Thymus (tissue), 11 donors: ENCODE results near the gene MACC1. TPM values are rescaled to one million over a fixed set of nuclear protein-coding genes. Genes with fewer than 3 reads are reported as not detected.
"Not testable (repeated sequence)": the region's sequence is repeated elsewhere in the genome, so short reads cannot be mapped to it uniquely, and the experiment has no call there.

ENCODE experiments used
- DNase-seq, 9 donors: peaks; one replicate each; pipeline ENCODE4 v3.0.0-alpha.2; 2013; ENCODE audit warnings: low spot score in 9 of 9, low read depth in 6 of 9, missing footprints in 1 of 9
- H3K27ac ChIP-seq, 2 donors: one replicate each; pipeline ENCODE4 v1.5.1; 2013; ENCODE audit warnings: control low read depth in 1 of 2, low read depth in 1 of 2, low read length in 1 of 2, mild to moderate bottlenecking in 1 of 2, moderate library complexity in 1 of 2
- H3K27me3 ChIP-seq, 2 donors: one replicate each; pipeline ENCODE4 v1.5.1; 2013; ENCODE audit warnings: low read length in 1 of 2; ENCODE audit not compliant: control insufficient read depth in 2 of 2, insufficient read depth in 1 of 2
- H3K36me3 ChIP-seq, 2 donors: one replicate each; pipeline ENCODE4 v1.5.1; 2013; ENCODE audit warnings: low read length in 1 of 2, mild to moderate bottlenecking in 1 of 2, moderate library complexity in 1 of 2; ENCODE audit not compliant: control insufficient read depth in 2 of 2, insufficient read depth in 2 of 2
- H3K4me1 ChIP-seq, 2 donors: one replicate each; pipeline ENCODE4 v1.5.1; 2013; ENCODE audit warnings: low read length in 2 of 2; ENCODE audit not compliant: control insufficient read depth in 2 of 2, insufficient read depth in 2 of 2
- H3K4me3 ChIP-seq, 2 donors: one replicate each; pipeline ENCODE4 v1.5.1; 2013; ENCODE audit warnings: low read length in 2 of 2, control low read depth in 1 of 2, mild to moderate bottlenecking in 1 of 2
- H3K9me3 ChIP-seq, 2 donors: one replicate each; pipeline ENCODE4 v1.5.1; 2013; ENCODE audit warnings: low read length in 1 of 2, mild to moderate bottlenecking in 1 of 2; ENCODE audit not compliant: control insufficient read depth in 2 of 2, insufficient read depth in 1 of 2
- WGBS: extraction: QIAGEN DNeasy Blood & Tissue Kit; methylation state at CpG from one replicate; pipeline ENCODE4 v1.1.7; 2013; 5-methylcytosine and 5-hydroxymethylcytosine counted together
- polyA plus RNA-seq: library from polyadenylated mRNA; stranded (reverse); fragments of 200-250 nt; gene quantifications from one replicate; pipeline ENCODE4 v1.2.3, GENCODE V29; 2013
- total RNA-seq: library from RNA; stranded (reverse); fragments of 120-200 nt; gene quantifications from one replicate; pipeline ENCODE4 v1.2.4, GENCODE V29; 2013
- donor health status: healthy.

MACC1 gene
- total and polyA plus RNA-seq, 2 donors = 0.84 to 2.2 TPM

DNA sequence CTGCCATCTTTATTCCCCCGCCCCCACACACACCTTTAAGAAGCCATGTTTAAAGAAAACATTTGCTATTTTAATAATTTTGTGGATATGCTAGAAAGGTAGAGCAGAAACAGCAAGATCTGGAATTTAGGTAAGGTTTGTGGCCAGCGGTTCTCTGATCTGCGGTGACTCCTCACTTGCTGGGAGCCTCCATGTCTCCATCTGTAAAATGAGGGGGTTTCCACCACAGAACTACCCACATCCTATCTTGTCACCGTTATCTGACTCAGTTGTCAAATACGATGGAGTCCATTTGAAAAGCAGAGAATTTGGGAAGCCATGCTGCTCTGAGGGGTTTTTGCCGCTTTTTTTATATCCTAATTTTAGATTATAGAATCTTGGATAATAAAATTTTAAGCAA lies 23.3 kb downstream of the MACC1 start:
- no peak overlapping the region for H3K4me3 ChIP-seq
- no peaks in the 10 kb centered on the region for H3K36me3 ChIP-seq
- H3K9me3 ChIP-seq = no peaks in the 10 kb centered on the region
- no peak for DNase-seq
- H3K27me3 ChIP-seq = no peaks in the 10 kb centered on the region
- H3K27ac ChIP-seq = no peak overlapping the region
- 98% methylated on average over 6 of the region's 6 CpGs for WGBS
- peaks cover 0 to 4% of the 10 kb centered on the region in 2 donors for H3K4me1 ChIP-seq

DNA sequence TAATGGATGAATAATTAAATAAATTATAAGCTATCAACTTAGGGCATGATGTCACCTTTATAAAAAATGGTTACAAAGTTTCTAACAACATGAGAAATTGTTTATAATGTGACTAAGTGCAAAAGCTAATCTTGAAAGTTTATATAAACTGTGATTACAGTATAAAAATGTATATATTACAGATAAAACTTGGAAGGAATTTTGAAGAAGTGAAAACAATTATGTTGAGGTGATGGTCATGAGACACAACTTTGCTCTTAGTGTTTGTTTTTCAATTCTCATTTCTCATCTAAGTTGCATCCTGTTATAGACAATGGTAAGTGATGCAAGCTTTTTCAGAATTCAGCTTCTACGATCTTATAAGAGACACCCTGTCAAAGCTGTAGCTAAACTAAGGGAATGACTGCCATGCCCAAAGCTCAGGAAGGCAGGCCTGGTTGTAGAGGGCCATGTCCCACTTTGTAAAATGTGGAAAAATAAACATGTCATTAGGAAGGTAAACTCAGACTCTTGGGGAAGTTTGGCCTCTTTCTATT lies 23.9 kb downstream of the MACC1 start:
- 90% methylated on average over 1 of the region's 1 CpG for WGBS
- Histone ChIP-seq H3K27me3 (no peaks in the 10 kb centered on the region), H3K4me3 (no peak overlapping the region), H3K4me1 (peaks cover 0 to 4% of the 10 kb centered on the region in 2 donors), H3K9me3 (no peaks in the 10 kb centered on the region), H3K36me3 (no peaks in the 10 kb centered on the region), H3K27ac (no peak overlapping the region)
- no peak for DNase-seq

DNA sequence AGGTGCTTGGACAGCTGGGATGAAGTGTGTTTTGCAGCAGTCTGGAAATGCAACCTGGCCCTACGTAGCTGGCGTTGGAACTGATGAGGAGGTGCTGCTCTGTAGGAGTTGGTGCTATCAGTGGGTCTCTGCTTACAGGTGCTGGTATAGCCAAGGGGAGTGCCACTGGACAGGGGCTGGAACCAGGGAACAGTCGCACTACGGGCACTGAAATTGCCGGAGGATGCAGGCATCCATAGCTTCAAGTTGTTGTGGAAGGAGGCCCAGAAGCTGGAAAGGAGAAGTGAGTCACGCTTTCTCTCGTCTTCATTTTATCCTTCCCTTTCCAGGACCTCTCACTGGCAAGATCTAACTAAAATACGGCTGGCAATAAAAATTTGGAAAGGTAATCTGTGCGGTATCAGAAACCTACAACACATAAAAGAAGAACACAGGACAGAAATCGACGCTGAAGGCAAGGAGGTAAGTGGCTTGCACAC lies 25.8 kb downstream of the MACC1 start:
- DNase-seq = no peak
- 97% methylated on average over 11 of the region's 11 CpGs for WGBS
- no peaks in the 10 kb centered on the region for H3K36me3 ChIP-seq
- H3K27ac ChIP-seq = no peak overlapping the region
- H3K9me3 ChIP-seq = no peaks in the 10 kb centered on the region
- H3K27me3 ChIP-seq = no peaks in the 10 kb centered on the region
- peaks cover 0 to 4% of the 10 kb centered on the region in 2 donors for H3K4me1 ChIP-seq
- H3K4me3 ChIP-seq = no peak overlapping the region

DNA sequence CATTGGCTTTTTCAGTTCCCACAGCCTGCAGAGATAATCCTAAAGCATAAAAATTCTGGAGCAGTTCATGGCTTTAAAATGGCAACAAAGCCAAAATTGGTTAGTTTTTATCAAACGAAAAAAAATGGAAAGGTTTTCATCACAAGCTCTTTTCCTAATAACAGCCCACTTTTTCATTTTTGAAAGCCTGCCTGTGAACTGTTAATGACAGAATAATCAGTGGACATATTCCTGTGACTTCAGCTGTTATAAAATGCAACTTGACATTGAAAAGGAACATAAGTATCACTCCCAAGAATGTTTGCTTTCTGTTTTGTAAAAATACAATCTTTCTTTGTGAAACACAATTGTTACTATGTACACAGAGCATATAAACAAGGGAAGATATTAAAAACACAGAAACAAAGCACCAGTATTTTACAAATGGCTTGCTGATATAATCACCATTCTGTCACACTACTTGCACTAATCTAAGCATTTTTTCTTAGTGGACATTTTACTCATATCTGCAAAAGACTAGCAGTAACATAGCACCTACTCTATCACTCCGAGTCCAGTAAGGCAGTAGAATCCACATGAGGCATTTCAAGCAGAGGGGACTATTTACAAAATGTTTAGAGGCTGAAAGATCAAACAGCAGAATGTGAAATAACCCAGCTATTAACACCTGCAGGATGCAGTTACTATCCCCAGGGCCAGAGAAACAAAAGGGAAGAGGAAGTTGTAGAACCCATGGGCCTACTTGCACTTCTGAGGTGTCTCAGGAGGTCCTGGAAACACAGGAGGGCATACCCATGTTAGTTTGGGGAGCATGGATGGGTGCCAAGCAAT lies 26.4 kb downstream of the MACC1 start:
- H3K27me3 ChIP-seq = no peaks in the 10 kb centered on the region
- H3K27ac ChIP-seq = no peak overlapping the region
- DNase-seq = no peak

DNA sequence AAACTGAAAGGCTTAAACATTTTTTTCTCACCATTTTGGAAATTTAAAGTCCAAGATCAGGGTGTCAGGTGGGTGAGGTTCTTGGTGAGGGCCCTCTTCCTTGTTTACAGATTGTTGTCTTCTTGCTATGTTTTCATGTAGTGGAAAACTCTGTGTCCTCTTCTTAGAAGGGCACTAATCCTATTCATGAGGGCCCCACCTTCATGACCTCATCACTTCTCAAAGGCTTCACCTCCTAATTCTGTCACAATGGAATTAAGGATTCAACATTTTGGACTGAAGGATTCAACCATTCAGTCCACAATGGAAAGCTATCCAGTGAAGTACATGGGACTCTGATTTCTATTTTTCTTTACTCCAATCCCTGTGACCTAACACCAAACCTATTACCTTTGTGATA lies 27.3 kb downstream of the MACC1 start:
- H3K27ac ChIP-seq = no peak overlapping the region
- no peak for DNase-seq
- peaks cover 0 to 4% of the 10 kb centered on the region in 2 donors for H3K4me1 ChIP-seq
- H3K36me3 ChIP-seq = no peaks in the 10 kb centered on the region
- H3K27me3 ChIP-seq = no peaks in the 10 kb centered on the region
- no peak overlapping the region for H3K4me3 ChIP-seq
- H3K9me3 ChIP-seq = no peaks in the 10 kb centered on the region

More for the DNA sequence above, 26.4 kb downstream of the MACC1 start:
- WGBS = 72% methylated on average over 2 of the region's 2 CpGs
- no peak overlapping the region for H3K4me3 ChIP-seq
- H3K4me1 ChIP-seq = peaks cover 0 to 4% of the 10 kb centered on the region in 2 donors
- no peaks in the 10 kb centered on the region for H3K36me3 ChIP-seq
- no peaks in the 10 kb centered on the region for H3K9me3 ChIP-seq

DNA sequence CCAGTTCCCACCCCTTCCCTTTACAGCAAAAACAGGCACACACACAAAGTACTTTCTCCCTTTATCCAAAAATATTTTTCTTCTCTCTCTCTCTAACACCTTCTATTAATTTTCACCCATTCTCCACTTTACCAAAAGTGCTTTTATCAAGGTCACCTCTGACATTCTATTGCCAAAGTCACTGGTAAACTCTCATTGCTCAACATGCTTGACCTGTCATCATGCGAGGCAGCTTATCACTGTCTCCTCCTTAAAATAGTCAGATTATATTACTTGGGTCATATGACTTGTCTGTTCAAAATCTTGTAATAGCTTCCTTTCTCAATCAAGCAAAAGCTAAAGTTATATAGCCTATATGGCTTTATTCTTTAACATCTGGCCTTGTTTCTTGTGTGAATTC lies 28.6 kb downstream of the MACC1 start:
- Histone ChIP-seq H3K27ac (no peak overlapping the region), H3K4me1 (peaks cover 0 to 4% of the 10 kb centered on the region in 2 donors), H3K36me3 (no peaks in the 10 kb centered on the region), H3K27me3 (no peaks in the 10 kb centered on the region), H3K9me3 (no peaks in the 10 kb centered on the region), H3K4me3 (no peak overlapping the region)
- 92% methylated on average over 1 of the region's 1 CpG for WGBS
- no peak for DNase-seq

DNA sequence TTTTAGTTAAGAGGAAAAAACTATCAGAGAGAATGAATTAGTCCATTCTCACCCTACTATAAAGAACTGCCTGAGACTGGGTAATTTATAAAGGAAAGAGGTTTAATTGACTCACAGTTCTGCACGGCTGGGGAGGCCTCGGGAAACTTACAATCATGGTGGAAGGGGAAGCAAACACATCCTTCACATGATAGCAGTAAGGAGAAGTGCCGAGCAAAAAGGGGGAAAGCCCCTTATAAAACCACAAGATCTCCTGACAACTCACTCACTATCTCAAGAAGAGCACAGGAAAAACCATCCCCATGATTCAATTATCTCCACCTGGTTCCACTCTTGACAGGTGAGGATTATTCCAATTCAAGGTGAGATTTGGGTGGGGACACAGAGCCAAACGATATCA lies 29.3 kb downstream of the MACC1 start:
- not testable (repeated sequence) for H3K36me3 ChIP-seq, H3K9me3 ChIP-seq, DNase-seq, H3K27ac ChIP-seq, H3K27me3 ChIP-seq, H3K4me3 ChIP-seq, H3K4me1 ChIP-seq
- WGBS = 84% methylated on average over 4 of the region's 4 CpGs

DNA sequence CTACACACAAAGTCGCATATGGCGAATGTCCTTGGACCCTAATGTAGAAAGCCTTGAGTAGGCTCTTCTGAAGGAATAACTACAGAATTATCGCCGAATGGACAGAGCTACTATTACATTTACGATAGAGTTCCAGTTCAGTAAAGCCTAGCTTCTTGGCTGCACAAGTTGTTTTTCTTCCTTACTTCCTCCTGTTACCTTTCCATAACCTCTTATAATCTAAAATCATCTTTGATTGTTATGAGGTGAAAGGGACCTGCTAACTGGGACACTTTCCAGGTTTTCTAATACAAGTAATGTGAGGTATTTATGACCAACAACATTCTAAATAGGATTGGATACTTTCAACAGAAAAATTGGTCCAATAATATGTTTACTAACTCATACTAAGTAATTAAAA lies 31.2 kb downstream of the MACC1 start:
- DNase-seq = no peak
- H3K9me3 ChIP-seq = no peaks in the 10 kb centered on the region
- 97% methylated on average over 5 of the region's 5 CpGs for WGBS
- H3K36me3 ChIP-seq = no peaks in the 10 kb centered on the region
- no peaks in the 10 kb centered on the region for H3K27me3 ChIP-seq
- H3K27ac ChIP-seq = no peak overlapping the region
- no peak overlapping the region for H3K4me3 ChIP-seq
- H3K4me1 ChIP-seq = no peaks in the 10 kb centered on the region

DNA sequence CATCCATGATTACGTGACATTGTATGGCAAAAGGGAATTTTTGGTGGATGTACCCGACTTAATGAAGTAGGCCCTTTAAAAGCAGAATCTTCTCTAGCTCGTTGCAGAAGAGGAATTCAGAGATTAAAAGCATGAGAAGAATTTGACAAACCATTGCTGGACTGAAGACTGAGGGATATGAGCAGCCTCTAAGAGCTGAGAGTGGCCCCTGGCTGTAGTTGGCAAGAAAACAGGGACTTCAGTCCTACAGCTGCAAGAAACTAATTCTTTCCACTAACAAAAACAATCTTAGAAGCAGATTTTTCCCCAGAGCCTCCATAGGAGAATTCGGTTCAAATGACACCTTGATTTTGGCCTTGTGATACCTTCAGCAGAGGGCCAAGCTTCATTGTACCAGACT lies 34.1 kb downstream of the MACC1 start:
- H3K27me3 ChIP-seq = no peaks in the 10 kb centered on the region
- H3K4me1 ChIP-seq = no peaks in the 10 kb centered on the region
- no peaks in the 10 kb centered on the region for H3K9me3 ChIP-seq
- H3K4me3 ChIP-seq = no peak overlapping the region
- WGBS = 94% methylated on average over 4 of the region's 4 CpGs
- no peak overlapping the region for H3K27ac ChIP-seq
- DNase-seq = no peak
- H3K36me3 ChIP-seq = no peaks in the 10 kb centered on the region
